HepG2 (cell line): ENCODE data around the gene PAFAH1B2. TPM values are rescaled to one million over a fixed set of nuclear protein-coding genes. Genes with fewer than 3 reads are reported as not detected.
A peak's percentile ranks its signal among the peaks of the same experiment; 100 is the strongest.

Experiments
- ARNT ChIP-seq: fragments of 450-650 bp; IDR thresholded peaks from 2 replicates; pipeline ENCODE4 v1.6.1; 2017
- ATF7 ChIP-seq, 2 experiments: fragments of 450-650 bp in 1 of 2; sonication (generic) in 1 of 2; formaldehyde crosslinking in 1 of 2; IDR thresholded peaks; 2 replicates each; pipeline versions ENCODE4 v1.4.0 to v1.6.1; 2016 to 2020; ENCODE audit warnings: antibody characterized with exemption in 1 of 2, mild to moderate bottlenecking in 1 of 2, missing genetic modification reagents in 1 of 2
- DBP ChIP-seq: sonication (generic); formaldehyde crosslinking; IDR thresholded peaks from 2 replicates; pipeline ENCODE4 v1.4.0; 2020; ENCODE audit warnings: missing genetic modification reagents; ENCODE audit errors: not compliant biosample characterization
- E2F1 ChIP-seq: sonication (generic); formaldehyde crosslinking; IDR thresholded peaks from 2 replicates; pipeline ENCODE4 v1.5.0; 2020; ENCODE audit warnings: missing genetic modification reagents
- GMEB2 ChIP-seq: IDR thresholded peaks from 2 replicates; pipeline ENCODE4 v1.6.1; 2016; ENCODE audit warnings: missing biosample characterization, missing genetic modification reagents, low read depth
- HIVEP1 ChIP-seq: sonication (generic); formaldehyde crosslinking; IDR thresholded peaks from 2 replicates; pipeline ENCODE4 v1.4.0; 2020; ENCODE audit warnings: mild to moderate bottlenecking, missing genetic modification reagents
- JUND ChIP-seq: sonication (generic); formaldehyde crosslinking; IDR thresholded peaks from 2 replicates; pipeline ENCODE4 v1.8.0; 2022; ENCODE audit warnings: mild to moderate bottlenecking, missing genetic modification reagents
- KDM1A ChIP-seq: IDR thresholded peaks from 2 replicates; pipeline ENCODE4 v1.6.1; 2016; ENCODE audit warnings: missing compliant biosample characterization
- NCOA1 ChIP-seq: sonication (generic); formaldehyde crosslinking; IDR thresholded peaks from 2 replicates; pipeline ENCODE4 v1.9.0; 2021; ENCODE audit warnings: missing genetic modification reagents
- RELA ChIP-seq: sonication (generic); formaldehyde crosslinking; IDR thresholded peaks from 2 replicates; pipeline ENCODE4 v1.4.0; 2020; ENCODE audit warnings: missing genetic modification reagents
- RFXAP ChIP-seq: sonication (generic); formaldehyde crosslinking; IDR thresholded peaks from 2 replicates; pipeline ENCODE4 v1.4.0; 2020; ENCODE audit warnings: missing genetic modification reagents, borderline replicate concordance
- SIN3A ChIP-seq: IDR thresholded peaks from 2 replicates; pipeline ENCODE4 v1.6.1; 2011; ENCODE audit warnings: low read depth, mild to moderate bottlenecking, control low read depth, low read length, borderline replicate concordance
- SRSF1 ChIP-seq: fragments of 200-400 bp; formaldehyde crosslinking; optimal IDR thresholded peaks from 2 replicates; pipeline ENCODE3; 2017; ENCODE audit warnings: mild to moderate bottlenecking, low read depth, low read length, moderate library complexity
- YY1 ChIP-seq: IDR thresholded peaks from 2 replicates; pipeline ENCODE4 v1.6.1; 2011; ENCODE audit warnings: low read length, low read depth, moderate library complexity, mild to moderate bottlenecking; ENCODE audit not compliant: insufficient read depth, insufficient replicate concordance
- ZBTB14 ChIP-seq: sonication (generic); formaldehyde crosslinking; IDR thresholded peaks from 2 replicates; pipeline ENCODE4 v1.4.0; 2020; ENCODE audit warnings: missing genetic modification reagents
- ZBTB38 ChIP-seq: sonication (generic); formaldehyde crosslinking; IDR thresholded peaks from 2 replicates; pipeline ENCODE4 v1.5.1; 2020; ENCODE audit warnings: mild to moderate bottlenecking, missing genetic modification reagents
- ZIK1 ChIP-seq: sonication (generic); formaldehyde crosslinking; IDR thresholded peaks from 2 replicates; pipeline ENCODE4 v1.5.0; 2020; ENCODE audit warnings: mild to moderate bottlenecking, low read depth, missing genetic modification reagents, borderline replicate concordance
- ZNF879 ChIP-seq: sonication (generic); formaldehyde crosslinking; IDR thresholded peaks from 2 replicates; pipeline ENCODE4 v1.8.1; 2023; ENCODE audit warnings: missing genetic modification reagents
- polyA plus RNA-seq, 8 experiments: library from polyadenylated mRNA; depleted of rRNA in 3 of 8; stranded (reverse) in 7 of 8; unstranded in 1 of 8; fragments of >200 nt; fragmentation: Illumina TruSeq in 4 of 8; extraction: Trizol in 4 of 8; gene quantifications; 2 replicates each; pipeline versions ENCODE4 v1.2.1 to v1.2.3, GENCODE V29; 2011 to 2016; ENCODE audit warnings: low read depth in 4 of 8, missing spikeins in 1 of 8, mixed read lengths in 1 of 8; ENCODE audit not compliant: insufficient read depth in 1 of 8
- total RNA-seq, 5 experiments: library from RNA; depleted of rRNA; stranded (reverse); fragments of >200 nt; fragmentation: Illumina TruSeq; extraction: Trizol; gene quantifications; 2 replicates each; pipeline ENCODE4 v1.2.3, GENCODE V29; 2016; ENCODE audit warnings: low read depth in 1 of 5
- TF ChIP-seq, protein P1 (sequence below), 2 experiments: sonication (generic) in 1 of 2; formaldehyde crosslinking in 1 of 2; IDR thresholded peaks; 2 replicates each; pipeline versions ENCODE4 v1.4.0 to v1.6.1; 2018 to 2020; ENCODE audit warnings: missing genetic modification reagents in 2 of 2, borderline replicate concordance in 1 of 2, low read depth in 1 of 2, mild to moderate bottlenecking in 1 of 2, missing biosample characterization in 1 of 2
- TF ChIP-seq, protein P2 (sequence below): sonication (generic); formaldehyde crosslinking; conservative IDR thresholded peaks from 2 replicates; pipeline ENCODE4 v1.8.1; 2023; ENCODE audit warnings: missing genetic modification reagents

The PAFAH1B2 gene
- total and polyA plus RNA-seq, 2 of the 13 experiments (the other 11 are each of a cell fraction or from before 2014, with no cell fraction given): 28.8 to 104 TPM

- TF ChIP-seq, protein P1, sequence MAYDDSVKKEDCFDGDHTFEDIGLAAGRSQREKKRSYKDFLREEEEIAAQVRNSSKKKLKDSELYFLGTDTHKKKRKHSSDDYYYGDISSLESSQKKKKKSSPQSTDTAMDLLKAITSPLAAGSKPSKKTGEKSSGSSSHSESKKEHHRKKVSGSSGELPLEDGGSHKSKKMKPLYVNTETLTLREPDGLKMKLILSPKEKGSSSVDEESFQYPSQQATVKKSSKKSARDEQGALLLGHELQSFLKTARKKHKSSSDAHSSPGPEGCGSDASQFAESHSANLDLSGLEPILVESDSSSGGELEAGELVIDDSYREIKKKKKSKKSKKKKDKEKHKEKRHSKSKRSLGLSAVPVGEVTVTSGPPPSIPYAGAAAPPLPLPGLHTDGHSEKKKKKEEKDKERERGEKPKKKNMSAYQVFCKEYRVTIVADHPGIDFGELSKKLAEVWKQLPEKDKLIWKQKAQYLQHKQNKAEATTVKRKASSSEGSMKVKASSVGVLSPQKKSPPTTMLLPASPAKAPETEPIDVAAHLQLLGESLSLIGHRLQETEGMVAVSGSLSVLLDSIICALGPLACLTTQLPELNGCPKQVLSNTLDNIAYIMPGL (CRISPR knock-in tag; IDR thresholded peaks at IDR 0.05; ENCODE audit: borderline replicate concordance in 1 of 2, low read depth in 1 of 2): no peak
- TF ChIP-seq NCOA1 (CRISPR knock-in tag): peak; percentile 79; the same call in 1 of the 2 replicates
- TF ChIP-seq, protein P2, sequence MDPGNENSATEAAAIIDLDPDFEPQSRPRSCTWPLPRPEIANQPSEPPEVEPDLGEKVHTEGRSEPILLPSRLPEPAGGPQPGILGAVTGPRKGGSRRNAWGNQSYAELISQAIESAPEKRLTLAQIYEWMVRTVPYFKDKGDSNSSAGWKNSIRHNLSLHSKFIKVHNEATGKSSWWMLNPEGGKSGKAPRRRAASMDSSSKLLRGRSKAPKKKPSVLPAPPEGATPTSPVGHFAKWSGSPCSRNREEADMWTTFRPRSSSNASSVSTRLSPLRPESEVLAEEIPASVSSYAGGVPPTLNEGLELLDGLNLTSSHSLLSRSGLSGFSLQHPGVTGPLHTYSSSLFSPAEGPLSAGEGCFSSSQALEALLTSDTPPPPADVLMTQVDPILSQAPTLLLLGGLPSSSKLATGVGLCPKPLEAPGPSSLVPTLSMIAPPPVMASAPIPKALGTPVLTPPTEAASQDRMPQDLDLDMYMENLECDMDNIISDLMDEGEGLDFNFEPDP: 0 out of 2 replicates have a peak, but pooled peaks have one; percentile 80
- peak; percentile 43 for TF ChIP-seq SRSF1
- TF ChIP-seq RFXAP (CRISPR knock-in tag): peak; percentile 81
- no peak for TF ChIP-seq DBP (CRISPR knock-in tag)
- no peak for TF ChIP-seq ZNF879 (CRISPR knock-in tag)
- peak; percentile 86 for TF ChIP-seq YY1
- TF ChIP-seq ZBTB38: no peak
- no peak for TF ChIP-seq HIVEP1 (CRISPR knock-in tag)
- no peak for TF ChIP-seq E2F1 (CRISPR knock-in tag)
- TF ChIP-seq GMEB2 (CRISPR knock-in tag): no peak
- TF ChIP-seq JUND (CRISPR knock-in tag): no peak
- TF ChIP-seq RELA (CRISPR knock-in tag): no peak
- no peak for TF ChIP-seq ARNT
- TF ChIP-seq ZIK1 (CRISPR knock-in tag): 0 out of 2 replicates have a peak, but pooled peaks have one; percentile 31
- no peak for TF ChIP-seq ATF7 (IDR thresholded peaks at IDR 0.05)
- no peak for TF ChIP-seq ATF7 (CRISPR knock-in tag; IDR thresholded peaks at IDR 0.05)
- TF ChIP-seq KDM1A (CRISPR knock-in tag): no peak
- TF ChIP-seq SIN3A: peak; percentile 92
- no peak for TF ChIP-seq ZBTB14
These were observed 45.5 kb upstream of the PAFAH1B2 start, which contains the start of gene SIK3 (continued) for GRCh38 chr11:117098269-117099232.
